GM21526 (cell line): Measurements from ENCODE around the gene ZNF568.

Experiments used
- ATAC-seq: cut with Tn5 transposase; IDR thresholded peaks from one replicate; pipeline ENCODE4 v1.9.1; 2021; ENCODE audit warnings: moderate library complexity; ENCODE audit not compliant: unreplicated experiment, low FRiP score

Gene ZNF568

GRCh38 chr19:36915992-36916830 is at the start of gene ZNF568, which contains the start of gene ZNF829:
Gene ZNF568, plus strand, starts transcription at chr19:36916332. Its CDS starts 6,439 bp downstream, at chr19:36922771.
Gene ZNF829, minus strand, starts transcription at chr19:36916291. Its CDS starts 1,124 bp downstream, at chr19:36915167.
- ATAC-seq, result peak; percentile 75

GRCh38 chr19:36876993-36877938 is 38.9 kb upstream of the ZNF568 start:
- ATAC-seq, result no peak

GRCh38 chr19:36891768-36892357 is 24.3 kb upstream of the ZNF568 start:
- no peak for ATAC-seq

GRCh38 chr19:36894849-36895383 is 21.2 kb upstream of the ZNF568 start:
- ATAC-seq, result no peak

GRCh38 chr19:36898422-36898821 is 17.7 kb upstream of the ZNF568 start:
- ATAC-seq, result no peak

GRCh38 chr19:36916991-36917390 is 859 bp downstream of the ZNF568 start:
- no peak for ATAC-seq

GRCh38 chr19:36918090-36918489 is 2.0 kb downstream of the ZNF568 start:
- no peak for ATAC-seq

- no peak for ATAC-seq
Observed at GRCh38 chr19:36931684-36932083, 15.6 kb downstream of the ZNF568 start.

- ATAC-seq, result no peak
Observed at GRCh38 chr19:36939153-36939552, 23.0 kb downstream of the ZNF568 start.

GRCh38 chr19:36950335-36951119 is 34.4 kb downstream of the ZNF568 start:
- ATAC-seq, result no peak

GRCh38 chr19:36962346-36962745 is 46.2 kb downstream of the ZNF568 start:
- ATAC-seq, result no peak

GRCh38 chr19:36963280-36963679 is 47.1 kb downstream of the ZNF568 start:
- ATAC-seq, result no peak

- ATAC-seq, result no peak
Observed at GRCh38 chr19:36972571-36972970, 56.4 kb downstream of the ZNF568 start.

GRCh38 chr19:36973021-36973843 is 57.1 kb downstream of the ZNF568 start:
- ATAC-seq, result no peak

GRCh38 chr19:36973844-36974195 is 57.7 kb downstream of the ZNF568 start:
- no peak for ATAC-seq

- ATAC-seq, result no peak
Observed at GRCh38 chr19:36986131-36986530, 70.0 kb downstream of the ZNF568 start.

- no peak for ATAC-seq
Observed at GRCh38 chr19:36986601-36987000, 70.5 kb downstream of the ZNF568 start.

GRCh38 chr19:36987091-36987490 is 71.0 kb downstream of the ZNF568 start:
- no peak for ATAC-seq
